Panc1 (cell line): ENCODE results near the gene MACROD2. TPM values are rescaled to one million over a fixed set of nuclear protein-coding genes. Genes with fewer than 3 reads are reported as not detected.

Experiments used
- ATAC-seq: fragments of 200-7000 bp; cut with Tn5 transposase; 2 replicates; pipeline ENCODE4 v1.9.1; 2020; ENCODE audit warnings: mild to moderate bottlenecking, moderate library complexity
- BruUV-seq: library from RNA; stranded (reverse); fragments of 400-500 nt; replicated peaks from 2 replicates; lab custom pipeline; 2021; lab: Mats Ljungman, UMichigan
- CTCF ChIA-PET: fragments of 300-600 bp; sonication (Branson Sonifier 250); formaldehyde crosslinking; loops from one replicate; lab custom pipeline; 2022; ENCODE audit warnings: antibody characterized with exemption; lab: Charles Lee
- POLR2A ChIA-PET: fragments of 300-600 bp; sonication (Branson Sonifier 250); formaldehyde crosslinking; loops from one replicate; lab custom pipeline; 2022; ENCODE audit warnings: antibody characterized with exemption; lab: Charles Lee
- DNase-seq: peaks from one replicate; pipeline ENCODE4 v3.0.0-alpha.2; 2010; ENCODE audit warnings: low read depth, low spot score
- H3K27ac ChIP-seq: 2 replicates; pipeline ENCODE4 v1.5.1; 2011; ENCODE audit warnings: mild to moderate bottlenecking, low read length, inconsistent platforms
- H3K27me3 ChIP-seq: fragments of 200-500 bp; sonication (Bioruptor generic); 2 replicates; pipeline ENCODE4 v1.6.0; 2014; ENCODE audit warnings: low read length, inconsistent platforms; ENCODE audit not compliant: control insufficient read depth, insufficient read depth
- H3K36me3 ChIP-seq: fragments of 200-500 bp; sonication (Bioruptor generic); 2 replicates; pipeline ENCODE4 v1.5.1; 2014; ENCODE audit warnings: inconsistent platforms, mild to moderate bottlenecking, low read length, moderate library complexity; ENCODE audit not compliant: control insufficient read depth, insufficient read depth
- H3K4me1 ChIP-seq: 2 replicates; pipeline ENCODE4 v1.5.1; 2011; ENCODE audit warnings: inconsistent platforms, mild to moderate bottlenecking, low read length, moderate library complexity; ENCODE audit not compliant: control insufficient read depth, insufficient read depth
- H3K4me3 ChIP-seq, 2 experiments: 2 replicates each; pipeline ENCODE4 v1.5.1; 2011 to 2012; ENCODE audit warnings: low read depth in 2 of 2, low read length in 2 of 2, mild to moderate bottlenecking in 2 of 2, inconsistent platforms in 1 of 2, moderate library complexity in 1 of 2
- H3K9me3 ChIP-seq: fragments of 200-500 bp; sonication (Bioruptor generic); 2 replicates; pipeline ENCODE4 v1.5.1; 2014; ENCODE audit warnings: low read depth, mild to moderate bottlenecking, inconsistent platforms, low read length, moderate library complexity; ENCODE audit not compliant: control insufficient read depth, insufficient read depth
- POLR2AphosphoS5 ChIP-seq: IDR thresholded peaks from 2 replicates; pipeline ENCODE4 v1.6.1; 2012; ENCODE audit warnings: mild to moderate bottlenecking, low read depth, low read length, moderate library complexity
- REST ChIP-seq, 2 experiments: IDR thresholded peaks; 2 replicates each; pipeline ENCODE4 v1.6.1; 2011 to 2012; ENCODE audit warnings: low read depth in 2 of 2, control low read depth in 1 of 2, low read length in 1 of 2, mild to moderate bottlenecking in 1 of 2, moderate library complexity in 1 of 2; ENCODE audit not compliant: insufficient read depth in 1 of 2
- SIN3A ChIP-seq: IDR thresholded peaks from 2 replicates; pipeline ENCODE4 v1.6.1; 2012; ENCODE audit warnings: low read depth, mild to moderate bottlenecking, low read length, moderate library complexity, borderline replicate concordance; ENCODE audit not compliant: insufficient read depth
- TCF7L2 ChIP-seq: IDR thresholded peaks from 2 replicates; pipeline ENCODE4 v1.6.1; 2011; ENCODE audit warnings: mild to moderate bottlenecking, low read depth, low read length, inconsistent platforms
- in situ Hi-C: cut with HindIII; loops from 2 replicates; pipeline ENCODE4 v1.10.0; 2016; ENCODE audit warnings: low sequenced_read_pairs, low pct_unique_long_range_greater_than_20kb
- intact Hi-C: fragments of 100-400 bp; cut with micrococcal nuclease; formaldehyde crosslinking; loops from one replicate; pipeline ENCODE4 v1.10.0; 2022; ENCODE audit not compliant: unreplicated experiment
- total RNA-seq: library from RNA; stranded (reverse); gene quantifications from one replicate; pipeline ENCODE4 v1.2.1, GENCODE V29; 2021; ENCODE audit not compliant: unreplicated experiment
- TF ChIP-seq, protein P1 (sequence below): fragments of 450-650 bp; IDR thresholded peaks from 2 replicates; pipeline ENCODE4 v1.5.1; 2017; ENCODE audit warnings: mild to moderate bottlenecking

Gene MACROD2
- total RNA-seq, 1 experiment from 2014 or later: 1.2 TPM

GRCh38 chr20:15734052-15734451, 1738.7 kb downstream of the MACROD2 start:
- Histone ChIP-seq H3K27me3 (no peaks in the 10 kb centered on the region), H3K4me3 (no peak overlapping the region), H3K36me3 (no peaks in the 10 kb centered on the region), H3K4me1 (no peaks in the 10 kb centered on the region), H3K9me3 (no peaks in the 10 kb centered on the region), H3K27ac (no peak overlapping the region)
- TF ChIP-seq REST (IDR thresholded peaks at IDR 0.05; ENCODE audit: insufficient read depth in 1 of 2, low read depth in 2 of 2, low read length in 1 of 2) (no peak), TCF7L2 (no peak), SIN3A (no peak), POLR2AphosphoS5 (no peak)
- TF ChIP-seq, protein P1, sequence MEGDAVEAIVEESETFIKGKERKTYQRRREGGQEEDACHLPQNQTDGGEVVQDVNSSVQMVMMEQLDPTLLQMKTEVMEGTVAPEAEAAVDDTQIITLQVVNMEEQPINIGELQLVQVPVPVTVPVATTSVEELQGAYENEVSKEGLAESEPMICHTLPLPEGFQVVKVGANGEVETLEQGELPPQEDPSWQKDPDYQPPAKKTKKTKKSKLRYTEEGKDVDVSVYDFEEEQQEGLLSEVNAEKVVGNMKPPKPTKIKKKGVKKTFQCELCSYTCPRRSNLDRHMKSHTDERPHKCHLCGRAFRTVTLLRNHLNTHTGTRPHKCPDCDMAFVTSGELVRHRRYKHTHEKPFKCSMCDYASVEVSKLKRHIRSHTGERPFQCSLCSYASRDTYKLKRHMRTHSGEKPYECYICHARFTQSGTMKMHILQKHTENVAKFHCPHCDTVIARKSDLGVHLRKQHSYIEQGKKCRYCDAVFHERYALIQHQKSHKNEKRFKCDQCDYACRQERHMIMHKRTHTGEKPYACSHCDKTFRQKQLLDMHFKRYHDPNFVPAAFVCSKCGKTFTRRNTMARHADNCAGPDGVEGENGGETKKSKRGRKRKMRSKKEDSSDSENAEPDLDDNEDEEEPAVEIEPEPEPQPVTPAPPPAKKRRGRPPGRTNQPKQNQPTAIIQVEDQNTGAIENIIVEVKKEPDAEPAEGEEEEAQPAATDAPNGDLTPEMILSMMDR: no peak
- no peak for DNase-seq
- CTCF ChIA-PET: no interaction called here
- POLR2A ChIA-PET: no interaction called here
- intact Hi-C loops: no loop called here
- BruUV-seq: no TSS peak
- in situ Hi-C loops: no loop called here
- no peak for ATAC-seq

- no peak for DNase-seq
- H3K4me1 ChIP-seq: no peaks in the 10 kb centered on the region
- ChIA-PET CTCF (no interaction called here), POLR2A (no interaction called here)
- in situ Hi-C loops: no loop called here
- BruUV-seq: no TSS peak
- intact Hi-C loops: no loop called here
- no peaks in the 10 kb centered on the region for H3K36me3 ChIP-seq
- TF ChIP-seq TCF7L2: no peak
- no peak for TF ChIP-seq REST (IDR thresholded peaks at IDR 0.05; ENCODE audit: insufficient read depth in 1 of 2, low read depth in 2 of 2, low read length in 1 of 2)
- no peak for TF ChIP-seq SIN3A
- TF ChIP-seq, protein P1: no peak
- no peak for TF ChIP-seq POLR2AphosphoS5
- no peak for ATAC-seq
- no peaks in the 10 kb centered on the region for H3K27me3 ChIP-seq
- H3K9me3 ChIP-seq: no peaks in the 10 kb centered on the region
- H3K4me3 ChIP-seq: no peak overlapping the region
- no peak overlapping the region for H3K27ac ChIP-seq
Observed at GRCh38 chr20:15739035-15739434, 1743.7 kb downstream of the MACROD2 start.
